ENCODE results near the gene TRIM40.

TRIM40 gene

GRCh38 chr6:30135757-30136156, at the start of gene TRIM40:
TRIM40 (plus strand) TSS chr6:30136140; CDS start chr6:30137037, 897 bp downstream.
- H3K4me3 ChIP-seq (ENCODE audit: low read length) = no peak within 1 kb of the TSS
- H3K36me3 ChIP-seq (ENCODE audit: control insufficient read depth, insufficient read depth, low read length) = no peaks in the 10 kb centered on the region
- H3K27ac ChIP-seq (ENCODE audit: low read length) = no peak within 1 kb of the TSS
- no CpG with 5 or more reads among the region's 4 CpGs for WGBS (ENCODE audit: insufficient coverage, insufficient read length)
- no peak for DNase-seq (ENCODE audit: low read depth, low spot score)
- no peaks in the 10 kb centered on the region; the same call in none of the 2 replicates for H3K27me3 ChIP-seq (ENCODE audit: control insufficient read depth, insufficient read depth, low read length)
- no peaks in the 10 kb centered on the region for H3K4me1 ChIP-seq (ENCODE audit: control insufficient read depth, insufficient read depth, low read length)
- no peaks in the 10 kb centered on the region for H3K9me3 ChIP-seq (ENCODE audit: control insufficient read depth, insufficient read depth, low read length)

- H3K27ac ChIP-seq (ENCODE audit: low read length) = no peak overlapping the region
- H3K36me3 ChIP-seq (ENCODE audit: control insufficient read depth, insufficient read depth, low read length) = no peaks in the 10 kb centered on the region
- WGBS (ENCODE audit: insufficient coverage, insufficient read length) = no CpG with 5 or more reads among the region's 5 CpGs
- H3K4me3 ChIP-seq (ENCODE audit: low read length) = no peak overlapping the region
- DNase-seq (ENCODE audit: low read depth, low spot score) = no peak
- H3K9me3 ChIP-seq (ENCODE audit: control insufficient read depth, insufficient read depth, low read length) = no peaks in the 10 kb centered on the region
- no peaks in the 10 kb centered on the region for H3K4me1 ChIP-seq (ENCODE audit: control insufficient read depth, insufficient read depth, low read length)
- no peaks in the 10 kb centered on the region for H3K27me3 ChIP-seq (ENCODE audit: control insufficient read depth, insufficient read depth, low read length)
Measured at GRCh38 chr6:30087876-30088275, 48.1 kb upstream of the TRIM40 start.

GRCh38 chr6:30091577-30092381, 44.2 kb upstream of the TRIM40 start:
- H3K4me3 ChIP-seq (ENCODE audit: low read length) = no peak overlapping the region
- no peaks in the 10 kb centered on the region for H3K4me1 ChIP-seq (ENCODE audit: control insufficient read depth, insufficient read depth, low read length)
- no peak for DNase-seq (ENCODE audit: low read depth, low spot score)
- no peak overlapping the region for H3K27ac ChIP-seq (ENCODE audit: low read length)
- no peaks in the 10 kb centered on the region for H3K9me3 ChIP-seq (ENCODE audit: control insufficient read depth, insufficient read depth, low read length)
- no peaks in the 10 kb centered on the region for H3K27me3 ChIP-seq (ENCODE audit: control insufficient read depth, insufficient read depth, low read length)
- H3K36me3 ChIP-seq (ENCODE audit: control insufficient read depth, insufficient read depth, low read length) = no peaks in the 10 kb centered on the region
- no CpG with 5 or more reads among the region's 11 CpGs for WGBS (ENCODE audit: insufficient coverage, insufficient read length)

- no peaks in the 10 kb centered on the region for H3K9me3 ChIP-seq (ENCODE audit: control insufficient read depth, insufficient read depth, low read length)
- no peaks in the 10 kb centered on the region for H3K36me3 ChIP-seq (ENCODE audit: control insufficient read depth, insufficient read depth, low read length)
- no peak overlapping the region for H3K4me3 ChIP-seq (ENCODE audit: low read length)
- no peak for DNase-seq (ENCODE audit: low read depth, low spot score)
- WGBS (ENCODE audit: insufficient coverage, insufficient read length) = no CpG with 5 or more reads among the region's 6 CpGs
- no peaks in the 10 kb centered on the region for H3K4me1 ChIP-seq (ENCODE audit: control insufficient read depth, insufficient read depth, low read length)
- H3K27ac ChIP-seq (ENCODE audit: low read length) = no peak overlapping the region
- H3K27me3 ChIP-seq (ENCODE audit: control insufficient read depth, insufficient read depth, low read length) = peaks cover 2% of the 10 kb centered on the region; the same call in 1 of the 2 replicates
Measured at GRCh38 chr6:30092852-30093543, 42.9 kb upstream of the TRIM40 start.

- Histone ChIP-seq H3K27ac (ENCODE audit: low read length) (no peak overlapping the region), H3K9me3 (ENCODE audit: control insufficient read depth, insufficient read depth, low read length) (no peaks in the 10 kb centered on the region), H3K4me3 (ENCODE audit: low read length) (no peak overlapping the region), H3K4me1 (ENCODE audit: control insufficient read depth, insufficient read depth, low read length) (no peaks in the 10 kb centered on the region), H3K36me3 (ENCODE audit: control insufficient read depth, insufficient read depth, low read length) (no peaks in the 10 kb centered on the region), H3K27me3 (ENCODE audit: control insufficient read depth, insufficient read depth, low read length) (peaks cover 7% of the 10 kb centered on the region; the same call in 1 of the 2 replicates)
- no peak for DNase-seq (ENCODE audit: low read depth, low spot score)
- no CpG with 5 or more reads among the region's 5 CpGs for WGBS (ENCODE audit: insufficient coverage, insufficient read length)
Measured at GRCh38 chr6:30093951-30094661, 41.8 kb upstream of the TRIM40 start.

- H3K9me3 ChIP-seq (ENCODE audit: control insufficient read depth, insufficient read depth, low read length) = no peaks in the 10 kb centered on the region
- no peaks in the 10 kb centered on the region for H3K36me3 ChIP-seq (ENCODE audit: control insufficient read depth, insufficient read depth, low read length)
- no CpG with 5 or more reads among the region's 1 CpG for WGBS (ENCODE audit: insufficient coverage, insufficient read length)
- H3K27me3 ChIP-seq (ENCODE audit: control insufficient read depth, insufficient read depth, low read length) = peaks cover 30% of the 10 kb centered on the region
- no peak for DNase-seq (ENCODE audit: low read depth, low spot score)
- peaks cover 6% of the 10 kb centered on the region for H3K4me1 ChIP-seq (ENCODE audit: control insufficient read depth, insufficient read depth, low read length)
- H3K4me3 ChIP-seq (ENCODE audit: low read length) = no peak overlapping the region
- no peak overlapping the region for H3K27ac ChIP-seq (ENCODE audit: low read length)
Measured at GRCh38 chr6:30096829-30097228, 39.1 kb upstream of the TRIM40 start.

GRCh38 chr6:30097902-30098768, 37.8 kb upstream of the TRIM40 start:
- no peak for DNase-seq (ENCODE audit: low read depth, low spot score)
- Histone ChIP-seq H3K27ac (ENCODE audit: low read length) (no peak overlapping the region), H3K4me1 (ENCODE audit: control insufficient read depth, insufficient read depth, low read length) (peaks cover 6% of the 10 kb centered on the region), H3K9me3 (ENCODE audit: control insufficient read depth, insufficient read depth, low read length) (no peaks in the 10 kb centered on the region), H3K36me3 (ENCODE audit: control insufficient read depth, insufficient read depth, low read length) (no peaks in the 10 kb centered on the region), H3K27me3 (ENCODE audit: control insufficient read depth, insufficient read depth, low read length) (peaks cover 37% of the 10 kb centered on the region), H3K4me3 (ENCODE audit: low read length) (no peak overlapping the region)
- no CpG with 5 or more reads among the region's 4 CpGs for WGBS (ENCODE audit: insufficient coverage, insufficient read length)

- H3K27me3 ChIP-seq (ENCODE audit: control insufficient read depth, insufficient read depth, low read length) = peaks cover 42% of the 10 kb centered on the region
Measured at GRCh38 chr6:30100154-30100553, 35.8 kb upstream of the TRIM40 start.

GRCh38 chr6:30100585-30101443, 35.1 kb upstream of the TRIM40 start:
- H3K4me1 ChIP-seq (ENCODE audit: control insufficient read depth, insufficient read depth, low read length) = peaks cover 6% of the 10 kb centered on the region
- DNase-seq (ENCODE audit: low read depth, low spot score) = no peak
- H3K27ac ChIP-seq (ENCODE audit: low read length) = no peak overlapping the region
- WGBS (ENCODE audit: insufficient coverage, insufficient read length) = no CpG with 5 or more reads among the region's 47 CpGs
- H3K27me3 ChIP-seq (ENCODE audit: control insufficient read depth, insufficient read depth, low read length) = peaks cover 42% of the 10 kb centered on the region
- H3K36me3 ChIP-seq (ENCODE audit: control insufficient read depth, insufficient read depth, low read length) = no peaks in the 10 kb centered on the region
- H3K4me3 ChIP-seq (ENCODE audit: low read length) = peak overlapping the region; percentile 54; the same call in 1 of the 2 replicates
- no peaks in the 10 kb centered on the region for H3K9me3 ChIP-seq (ENCODE audit: control insufficient read depth, insufficient read depth, low read length)

More at GRCh38 chr6:30100154-30100553, 35.8 kb upstream of the TRIM40 start:
- no peak overlapping the region; the same call in 1 of the 2 replicates for H3K4me3 ChIP-seq (ENCODE audit: low read length)
- H3K27ac ChIP-seq (ENCODE audit: low read length) = no peak overlapping the region
- no CpG with 5 or more reads among the region's 8 CpGs for WGBS (ENCODE audit: insufficient coverage, insufficient read length)
- H3K9me3 ChIP-seq (ENCODE audit: control insufficient read depth, insufficient read depth, low read length) = no peaks in the 10 kb centered on the region
- no peaks in the 10 kb centered on the region for H3K36me3 ChIP-seq (ENCODE audit: control insufficient read depth, insufficient read depth, low read length)
- H3K4me1 ChIP-seq (ENCODE audit: control insufficient read depth, insufficient read depth, low read length) = peaks cover 6% of the 10 kb centered on the region
- no peak for DNase-seq (ENCODE audit: low read depth, low spot score)

Data from iPS DF 6.9 (cell line).